Left renal pelvis (tissue), 4 donors: ENCODE data around the gene FUT7. TPM values are rescaled to one million over a fixed set of nuclear protein-coding genes. Genes with fewer than 3 reads are reported as not detected.

Experiments
- DNase-seq, 4 donors: peaks; one replicate each; pipeline ENCODE4 v3.0.0-alpha.2; 2013; ENCODE audit warnings: low read depth in 4 of 4, low spot score in 3 of 4
- polyA plus RNA-seq, 4 donors: library from polyadenylated mRNA; unstranded; fragments of 120-200 nt; gene quantifications; one replicate each; pipeline ENCODE4 v1.2.1, GENCODE V29; 2013; ENCODE audit not compliant: insufficient read length in 4 of 4

The FUT7 gene
- polyA plus RNA-seq, 4 donors: not detected

- DNase-seq: no peak
These were observed 19.3 kb upstream of the FUT7 start for GRCh38 chr9:137051145-137051724.

GRCh38 chr9:137050570-137050969 is 18.7 kb upstream of the FUT7 start:
- no peak for DNase-seq

DNA sequence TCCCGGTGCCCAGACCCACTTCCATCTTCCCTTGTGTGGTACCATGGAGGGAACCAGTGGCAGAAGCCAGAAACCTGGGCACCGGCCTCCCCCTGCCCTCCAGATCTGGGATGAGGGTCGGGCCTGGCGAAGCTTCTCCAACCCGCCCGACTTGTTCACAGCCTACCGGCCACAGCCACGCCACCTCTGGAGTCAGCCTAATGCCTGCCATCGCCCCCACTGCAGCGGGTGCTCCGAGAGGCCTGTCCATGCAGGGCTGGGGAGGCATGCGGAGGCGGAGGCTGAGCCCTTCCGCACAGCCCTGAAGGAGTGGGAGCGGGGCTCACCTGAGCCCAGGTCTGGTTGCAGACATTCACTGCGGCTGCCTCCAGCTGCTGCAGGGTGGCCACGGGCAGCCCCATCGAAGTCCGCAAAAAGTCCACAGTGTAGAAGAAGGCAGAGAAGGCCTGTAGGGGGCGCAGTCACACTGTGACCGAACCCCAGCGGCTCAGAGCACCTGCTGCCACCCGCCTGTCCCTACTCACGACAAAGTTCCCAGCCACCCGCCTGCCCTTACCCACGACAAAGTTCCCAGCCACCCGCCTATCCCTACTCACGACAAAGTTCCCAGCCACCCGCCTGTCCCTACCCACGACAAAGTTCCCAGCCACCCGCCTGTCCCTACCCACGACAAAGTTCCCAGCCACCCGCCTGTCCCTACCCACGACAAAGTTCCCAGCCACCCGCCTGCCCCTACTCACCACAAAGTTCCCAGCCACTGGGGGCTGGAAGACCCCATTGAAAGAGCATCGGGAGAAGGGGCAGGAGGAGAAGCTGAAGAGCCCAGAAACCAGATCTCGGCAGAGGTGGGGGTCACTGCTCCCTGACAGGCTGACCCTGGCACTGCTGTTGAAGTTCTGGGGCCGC is 17.9 kb upstream of the FUT7 start:
- no peak for DNase-seq

DNA sequence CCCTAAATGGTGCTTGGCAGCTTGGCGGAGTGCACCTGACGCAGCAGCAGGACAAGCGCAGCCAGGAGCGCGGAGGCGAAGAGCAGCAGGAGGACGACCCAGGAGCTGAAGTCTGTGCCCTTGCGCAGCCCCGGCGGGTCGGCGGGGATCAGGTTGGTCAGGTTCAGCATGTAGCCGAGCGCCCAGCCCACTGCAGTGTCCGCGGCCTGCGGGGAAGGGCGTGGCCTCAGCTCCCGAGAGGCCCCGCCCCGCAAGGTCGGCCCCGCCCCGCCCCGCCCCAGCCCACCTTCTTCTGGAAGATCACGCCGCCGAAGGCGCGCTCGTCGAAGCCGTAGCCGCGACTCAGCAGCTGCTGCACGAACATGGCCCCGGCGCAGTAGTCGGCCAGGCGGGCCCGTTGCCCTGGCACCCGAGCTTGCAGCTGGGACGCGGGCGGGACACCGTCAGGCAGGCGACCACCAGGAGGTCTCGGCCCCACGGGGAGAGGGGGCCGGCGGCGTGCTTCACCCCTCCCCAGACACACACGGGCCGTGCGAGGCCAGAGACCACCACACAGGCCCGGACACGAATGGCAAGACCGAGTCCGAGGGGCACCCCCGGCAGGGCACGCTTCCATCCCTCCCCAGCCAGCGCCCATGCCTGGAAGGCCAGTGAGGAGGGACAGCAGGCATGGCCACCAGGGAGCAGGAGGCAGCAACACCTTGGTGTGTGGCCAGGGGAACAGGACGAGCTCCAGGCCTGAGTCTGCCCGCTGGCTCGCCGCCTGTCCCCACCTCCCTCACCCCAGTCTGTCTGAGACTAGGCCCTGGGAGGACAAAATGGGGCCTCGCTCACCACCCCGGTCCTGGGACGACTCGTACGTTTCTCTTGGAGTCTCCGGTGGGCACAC is 17.0 kb upstream of the FUT7 start:
- DNase-seq: no peak

- DNase-seq: no peak
These were observed 14.3 kb upstream of the FUT7 start, which contains the start of gene NPDC1 for GRCh38 chr9:137046088-137046787. Gene NPDC1 (minus strand): TSS chr9:137046177. CDS start chr9:137045989, 188 bp downstream.

GRCh38 chr9:137045294-137046087 is 13.6 kb upstream of the FUT7 start:
- DNase-seq: no peak

DNA sequence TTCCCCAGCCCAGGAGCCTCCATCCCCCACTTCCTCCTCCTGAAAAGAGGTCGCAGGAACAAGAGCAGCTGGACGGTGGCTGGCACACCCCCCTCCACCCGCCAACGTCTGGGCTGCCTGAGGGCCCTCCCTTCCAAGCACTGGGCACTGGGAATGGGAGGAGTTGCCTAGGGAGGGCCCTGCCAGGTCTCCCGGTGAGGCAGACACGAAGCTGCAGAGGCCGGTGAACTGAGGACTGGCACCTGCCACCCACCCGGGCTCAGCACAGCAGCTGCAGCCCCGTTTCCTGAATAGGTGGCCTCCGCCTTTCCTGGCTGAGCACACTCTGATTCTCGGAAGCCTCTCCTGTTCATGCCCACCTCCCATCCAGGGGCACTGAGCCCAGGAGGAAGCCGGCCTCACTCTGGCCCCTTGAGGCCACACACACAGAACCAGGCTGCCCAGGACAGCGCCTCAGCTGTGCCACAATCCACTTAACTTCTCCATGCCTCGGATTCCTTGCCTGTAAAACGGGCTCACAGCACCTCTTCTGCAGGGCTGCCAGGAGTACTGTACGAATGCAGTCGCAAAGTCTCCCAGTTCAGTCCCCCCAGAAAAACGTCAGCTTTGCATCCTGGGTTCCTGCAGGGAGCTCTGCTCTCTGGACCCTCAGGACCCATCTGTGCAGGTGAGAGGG is 12.8 kb upstream of the FUT7 start:
- no peak for DNase-seq

DNA sequence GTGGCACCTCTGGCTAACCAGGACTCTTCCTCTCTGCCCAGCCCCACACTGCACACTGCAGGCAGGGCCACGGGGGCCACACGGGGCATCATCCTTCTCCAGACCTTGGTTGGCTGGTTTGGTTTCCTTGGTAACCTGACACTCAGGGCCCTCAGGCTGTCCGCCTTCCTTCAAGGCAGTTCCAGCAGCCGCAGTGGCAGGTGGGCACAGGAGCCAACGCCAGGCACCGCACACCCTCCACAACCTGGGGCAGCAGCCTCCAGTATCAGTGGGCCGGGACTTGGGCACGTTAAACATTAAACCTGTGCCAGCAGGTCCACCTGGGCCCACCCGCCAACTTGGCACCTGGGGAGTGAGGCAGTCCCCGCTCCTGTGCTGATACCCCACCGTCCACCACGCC is 12.1 kb upstream of the FUT7 start:
- no peak for DNase-seq

DNA sequence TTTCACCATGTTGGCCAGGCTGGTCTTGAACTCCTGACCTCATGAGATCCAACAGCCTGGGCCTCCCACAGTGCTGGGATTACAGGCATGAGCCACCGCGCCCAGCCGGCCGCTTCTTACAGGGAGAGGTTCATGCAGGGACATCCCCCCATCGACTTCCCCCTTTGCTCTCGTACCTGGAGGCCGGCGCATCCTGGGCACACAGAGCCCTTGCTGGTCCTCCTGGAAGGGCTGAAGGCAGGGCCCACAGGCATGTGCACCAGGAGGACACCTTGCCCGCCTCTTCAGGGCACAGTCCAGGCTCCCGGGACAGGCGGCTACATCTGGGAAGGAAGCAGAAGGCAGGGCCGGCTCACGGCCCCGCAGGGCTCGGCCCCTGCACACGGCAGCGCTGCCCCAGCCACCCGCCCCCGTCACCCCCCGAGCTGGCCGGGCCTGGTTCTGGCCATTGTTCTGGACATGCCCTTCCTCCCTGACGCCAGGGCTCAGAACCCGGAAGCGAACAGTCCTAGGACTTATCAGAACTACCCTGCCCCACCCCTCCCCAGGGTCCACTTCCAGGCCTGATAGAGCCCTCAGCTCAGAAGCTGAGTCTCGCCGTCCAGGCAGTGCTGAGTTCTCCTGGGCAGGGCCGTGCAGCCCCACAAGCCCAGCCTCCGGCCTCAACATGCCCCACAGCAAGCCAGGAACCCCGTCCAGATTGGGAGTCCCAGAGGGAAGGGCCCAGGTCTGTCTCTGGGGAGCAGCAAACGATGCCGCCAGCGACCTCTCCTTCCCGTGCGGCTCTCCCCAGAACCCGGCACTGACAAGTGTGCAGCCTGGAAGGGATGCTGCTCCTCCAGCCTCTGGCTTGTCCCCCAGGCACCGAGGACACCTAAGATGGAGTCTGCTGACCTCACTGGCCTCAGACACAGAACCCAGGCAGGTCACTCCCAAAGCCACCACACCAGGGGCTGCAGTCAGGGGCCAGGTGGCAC is 11.2 kb upstream of the FUT7 start:
- no peak for DNase-seq

DNA sequence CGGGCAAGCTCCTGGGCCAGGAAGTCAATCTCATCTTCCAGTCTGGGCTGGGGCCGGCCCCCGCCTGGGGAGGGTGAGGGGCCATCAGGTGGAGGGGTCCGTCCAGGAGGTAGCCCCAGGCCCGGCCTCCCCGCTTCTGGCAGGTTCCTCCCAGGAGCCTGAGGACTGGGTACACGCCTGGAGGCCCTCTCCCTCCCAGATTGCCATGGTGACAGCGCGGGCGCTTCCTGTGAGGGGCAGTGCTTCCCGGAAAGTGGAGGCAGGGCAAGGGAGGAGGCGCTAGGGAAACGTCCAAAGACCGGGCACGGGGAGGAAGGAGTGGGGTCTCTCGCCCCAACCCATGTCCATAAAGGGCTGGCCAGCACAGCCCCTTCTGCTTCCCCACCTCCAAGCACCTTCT is 9.2 kb upstream of the FUT7 start:
- DNase-seq: no peak

DNA sequence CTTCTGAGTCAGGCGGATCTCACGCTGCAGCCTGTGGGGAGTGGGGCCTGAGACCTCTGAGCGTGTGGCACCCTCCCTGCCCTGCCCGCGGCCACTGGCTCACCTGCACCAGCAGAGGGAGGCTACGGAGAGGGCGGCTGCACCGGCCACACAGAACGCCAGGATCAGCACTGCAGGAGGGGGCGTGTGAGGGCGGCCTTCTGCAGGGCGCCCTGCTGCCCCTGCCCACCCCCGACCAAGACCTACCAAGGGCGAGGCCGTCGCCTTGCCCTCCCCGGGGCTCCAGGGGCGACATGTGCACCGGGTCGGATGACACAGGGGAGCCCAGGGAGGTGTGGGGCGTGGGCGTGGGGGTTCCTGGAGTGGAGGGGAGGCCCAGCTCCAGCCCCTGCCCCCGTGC is 8.7 kb upstream of the FUT7 start:
- no peak for DNase-seq

GRCh38 chr9:137039611-137040366 is 7.9 kb upstream of the FUT7 start:
- DNase-seq: no peak

DNA sequence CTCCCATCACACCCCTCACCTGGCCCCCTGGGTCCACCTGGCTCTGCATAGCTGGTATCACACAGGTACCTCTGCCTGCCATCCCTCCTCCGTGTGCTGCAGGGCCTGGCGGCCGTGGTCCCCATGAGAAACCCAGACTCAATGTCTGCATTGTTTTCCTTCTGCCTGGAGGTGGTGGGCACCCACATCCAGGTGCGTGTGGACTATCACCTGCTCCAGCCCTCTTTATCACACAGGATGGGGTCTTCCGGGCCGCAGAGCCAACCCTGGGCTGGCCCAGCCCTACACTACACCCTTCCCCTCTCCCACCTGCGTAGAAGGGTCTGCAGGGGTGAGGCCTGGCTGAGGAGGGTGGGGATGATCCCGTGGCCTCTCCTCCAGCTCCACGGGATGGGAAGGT is 7.0 kb upstream of the FUT7 start:
- no peak for DNase-seq

GRCh38 chr9:137037483-137037882 is 5.6 kb upstream of the FUT7 start:
- DNase-seq: no peak

DNA sequence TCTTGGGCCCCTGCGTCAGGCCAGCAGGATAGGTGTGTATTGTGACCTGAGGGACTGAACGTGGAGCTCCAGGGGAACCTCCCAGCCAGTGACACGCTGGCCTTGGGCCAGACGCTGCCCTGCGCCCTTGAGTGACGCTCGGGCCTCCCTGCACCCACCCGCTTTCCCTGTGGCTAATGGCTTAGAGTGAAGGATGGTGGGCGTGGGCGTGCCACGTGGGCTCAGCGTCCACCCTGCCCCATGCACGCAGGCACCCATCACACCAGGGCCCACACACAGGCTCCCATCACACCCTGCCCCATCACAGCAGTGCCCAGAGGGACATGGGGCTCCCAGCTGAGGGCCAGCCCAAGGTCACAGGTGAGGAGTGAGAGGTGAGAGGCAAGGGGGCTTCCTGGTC is 5.1 kb upstream of the FUT7 start:
- no peak for DNase-seq

GRCh38 chr9:137035937-137036336 is 4.0 kb upstream of the FUT7 start:
- no peak for DNase-seq

GRCh38 chr9:137035507-137035834 is 3.6 kb upstream of the FUT7 start:
- no peak for DNase-seq
